Central memory CD8-positive, alpha-beta T cell (primary cell): ENCODE results near the gene HYAL3.
"Not testable (repeated sequence)": the region's sequence is repeated elsewhere in the genome, so short reads cannot be mapped to it uniquely, and the experiment has no call there.

Experiments used
- ATAC-seq: fragments of 150-1000 bp; cut with Tn5 transposase; replicated peaks from 2 replicates; pipeline ENCODE4 v1.10.0; 2022; ENCODE audit warnings: mild to moderate bottlenecking, moderate FRiP score, moderate number of reproducible peaks; ENCODE audit not compliant: poor library complexity, severe bottlenecking; ENCODE audit errors: extremely low read depth
- DNase-seq, 2 donors: peaks; one replicate each; pipeline ENCODE4 v3.0.0; 2021; ENCODE audit warnings: low spot score in 2 of 2
- H3K27ac Mint-ChIP-seq: one replicate; pipeline ENCODE4 v1.8.0; 2022; ENCODE audit warnings: low read depth, mild to moderate bottlenecking, moderate library complexity, mixed read lengths
- H3K27me3 Mint-ChIP-seq: one replicate; pipeline ENCODE4 v1.8.0; 2022; ENCODE audit warnings: mixed read lengths
- H3K36me3 Mint-ChIP-seq: one replicate; pipeline ENCODE4 v1.8.0; 2022; ENCODE audit warnings: mild to moderate bottlenecking, moderate library complexity, mixed read lengths; ENCODE audit not compliant: insufficient read depth
- H3K4me1 Mint-ChIP-seq: one replicate; pipeline ENCODE4 v1.8.0; 2022; ENCODE audit warnings: mixed read lengths
- H3K4me3 Mint-ChIP-seq: one replicate; pipeline ENCODE4 v1.8.0; 2022; ENCODE audit warnings: mild to moderate bottlenecking, moderate library complexity, mixed read lengths
- H3K9me3 Mint-ChIP-seq: one replicate; pipeline ENCODE4 v1.8.0; 2022; ENCODE audit warnings: mixed read lengths

The HYAL3 gene

DNA sequence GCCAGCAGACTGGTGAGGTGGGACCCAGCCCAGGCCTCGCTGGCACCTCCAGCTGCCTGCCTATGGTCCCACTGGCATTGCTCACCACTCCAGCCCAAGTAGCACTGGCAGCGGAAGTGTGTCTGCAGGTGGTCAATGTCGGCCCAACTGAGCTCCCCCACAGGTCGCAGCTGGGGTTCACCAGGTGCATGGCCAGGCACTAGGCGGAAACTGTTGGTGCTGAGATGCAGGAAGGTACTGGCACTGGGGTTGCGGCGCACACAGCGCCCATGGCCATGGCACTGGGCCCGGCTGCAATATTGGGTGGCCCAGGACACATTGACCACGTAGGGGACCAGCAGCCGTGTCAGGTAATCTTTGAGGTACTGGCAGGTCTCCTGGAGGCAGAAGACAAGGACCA lies 19.0 kb upstream of the HYAL3 start:
- ATAC-seq = no peak
- no peak overlapping the region for H3K27ac Mint-ChIP-seq
- H3K9me3 Mint-ChIP-seq = no peaks in the 10 kb centered on the region
- peaks cover 42% of the 10 kb centered on the region for H3K4me1 Mint-ChIP-seq
- H3K36me3 Mint-ChIP-seq = peaks cover 3% of the 10 kb centered on the region
- no peak for DNase-seq
- no peaks in the 10 kb centered on the region for H3K27me3 Mint-ChIP-seq
- peak overlapping the region; percentile 20 for H3K4me3 Mint-ChIP-seq

DNA sequence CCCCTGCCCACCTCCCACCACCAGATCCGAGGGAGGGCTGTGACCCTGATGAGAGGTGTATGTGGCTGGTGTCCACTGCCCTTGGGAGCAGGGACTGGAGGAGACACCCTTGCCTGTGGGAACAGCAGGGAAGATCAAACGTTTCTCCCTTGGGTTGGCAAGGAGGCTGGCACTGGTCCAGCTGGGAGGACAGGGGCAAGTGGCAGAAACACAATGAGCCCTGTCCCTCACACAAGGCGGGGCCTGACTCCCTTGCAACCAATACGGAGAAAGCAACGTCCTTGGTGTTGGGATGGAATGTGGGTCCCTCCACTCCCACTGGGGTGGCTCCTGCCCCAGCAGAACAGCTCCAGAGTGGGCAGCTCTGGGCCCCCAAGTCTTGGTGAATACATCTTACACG lies 18.1 kb upstream of the HYAL3 start:
- DNase-seq (no peak), ATAC-seq (no peak)
- no peaks in the 10 kb centered on the region for H3K9me3 Mint-ChIP-seq
- H3K27ac Mint-ChIP-seq = peak overlapping the region; percentile 94
- peaks cover 42% of the 10 kb centered on the region for H3K4me1 Mint-ChIP-seq
- H3K4me3 Mint-ChIP-seq = peak overlapping the region; percentile 80
- H3K27me3 Mint-ChIP-seq = no peaks in the 10 kb centered on the region
- H3K36me3 Mint-ChIP-seq = peaks cover 3% of the 10 kb centered on the region

DNA sequence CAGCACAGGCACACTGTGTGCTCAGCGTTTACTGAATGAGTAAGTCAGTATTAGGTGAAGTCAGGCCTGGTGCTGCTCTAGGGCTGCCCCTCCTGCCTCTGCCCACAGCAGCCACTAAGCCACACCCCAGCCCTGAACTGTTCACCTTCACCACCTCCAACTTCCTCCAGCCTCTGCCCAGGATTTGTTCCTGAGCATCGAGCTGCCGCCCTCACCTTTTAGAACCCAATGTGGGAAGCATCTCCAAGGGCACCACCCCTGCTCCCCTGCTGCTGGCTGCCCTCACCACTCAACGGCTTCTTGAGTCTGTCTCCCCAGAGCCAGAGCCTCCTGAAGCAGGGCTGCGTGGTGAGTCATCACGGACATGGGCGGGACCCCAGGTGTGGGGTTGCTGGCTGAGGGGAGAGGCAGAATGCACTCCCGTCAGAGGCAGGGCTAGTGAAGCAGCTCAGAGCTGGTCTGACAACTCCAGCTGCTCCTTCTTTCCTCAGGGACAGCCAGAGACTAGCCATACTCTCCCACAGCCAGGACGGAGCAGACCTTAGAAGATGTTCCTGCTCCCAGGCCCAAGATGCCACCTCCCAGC lies 17.5 kb upstream of the HYAL3 start:
- peak; percentile 55 to 70 for DNase-seq
- H3K36me3 Mint-ChIP-seq = peaks cover 3% of the 10 kb centered on the region
- no peaks in the 10 kb centered on the region for H3K9me3 Mint-ChIP-seq
- H3K27me3 Mint-ChIP-seq = no peaks in the 10 kb centered on the region
- peaks cover 42% of the 10 kb centered on the region for H3K4me1 Mint-ChIP-seq
- H3K4me3 Mint-ChIP-seq = peak overlapping the region; percentile 80
- ATAC-seq = peak; percentile 81
- peak overlapping the region; percentile 94 for H3K27ac Mint-ChIP-seq

DNA sequence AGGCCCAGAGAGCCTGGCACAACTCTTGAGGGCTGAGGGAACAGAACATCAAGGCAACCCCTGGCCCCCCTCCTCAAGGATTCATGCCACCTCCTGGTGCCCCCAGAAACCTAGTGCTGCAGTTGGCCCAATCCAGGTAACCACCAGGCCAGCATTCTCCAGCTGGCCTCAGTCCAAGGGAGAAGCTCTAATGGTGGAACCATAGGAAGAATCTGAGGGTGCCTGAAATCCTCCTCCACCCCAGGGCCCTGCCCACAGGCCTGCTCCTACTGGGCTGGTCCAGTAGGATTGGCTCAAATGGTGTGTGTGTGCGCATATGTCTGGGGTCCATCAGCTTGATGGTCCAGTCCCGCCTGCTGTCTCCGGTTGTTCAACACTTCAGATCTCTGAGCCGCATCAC lies 15.6 kb upstream of the HYAL3 start:
- Mint-ChIP-seq H3K9me3 (no peaks in the 10 kb centered on the region), H3K4me3 (no peak overlapping the region), H3K27me3 (no peaks in the 10 kb centered on the region), H3K4me1 (peaks cover 32% of the 10 kb centered on the region), H3K36me3 (peaks cover 3% of the 10 kb centered on the region), H3K27ac (no peak overlapping the region)
- DNase-seq (no peak), ATAC-seq (no peak)

DNA sequence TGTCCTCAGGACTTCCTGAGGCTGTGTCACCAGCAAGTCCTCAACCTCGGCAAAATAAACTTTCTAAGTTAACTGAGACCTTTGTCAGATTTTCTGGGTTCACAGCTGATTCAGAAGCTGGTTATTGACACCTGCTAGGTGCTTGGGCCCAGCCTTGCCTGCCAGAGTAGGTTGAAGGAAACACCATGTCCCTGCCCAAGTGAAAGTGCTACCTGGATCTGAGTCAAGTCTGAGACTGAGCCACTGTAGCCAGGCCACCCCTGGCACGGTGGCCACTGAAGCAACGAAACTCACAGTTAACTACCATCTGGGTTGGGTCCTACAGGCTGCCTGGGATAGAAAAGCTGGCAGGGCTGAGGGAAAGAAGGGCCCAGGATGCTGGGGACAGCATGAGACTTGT lies 15.1 kb upstream of the HYAL3 start:
- no peak overlapping the region for H3K4me3 Mint-ChIP-seq
- DNase-seq = no peak
- no peak overlapping the region for H3K27ac Mint-ChIP-seq
- peaks cover 29% of the 10 kb centered on the region for H3K4me1 Mint-ChIP-seq
- no peak for ATAC-seq
- no peaks in the 10 kb centered on the region for H3K9me3 Mint-ChIP-seq
- H3K36me3 Mint-ChIP-seq = peaks cover 5% of the 10 kb centered on the region
- no peaks in the 10 kb centered on the region for H3K27me3 Mint-ChIP-seq

DNA sequence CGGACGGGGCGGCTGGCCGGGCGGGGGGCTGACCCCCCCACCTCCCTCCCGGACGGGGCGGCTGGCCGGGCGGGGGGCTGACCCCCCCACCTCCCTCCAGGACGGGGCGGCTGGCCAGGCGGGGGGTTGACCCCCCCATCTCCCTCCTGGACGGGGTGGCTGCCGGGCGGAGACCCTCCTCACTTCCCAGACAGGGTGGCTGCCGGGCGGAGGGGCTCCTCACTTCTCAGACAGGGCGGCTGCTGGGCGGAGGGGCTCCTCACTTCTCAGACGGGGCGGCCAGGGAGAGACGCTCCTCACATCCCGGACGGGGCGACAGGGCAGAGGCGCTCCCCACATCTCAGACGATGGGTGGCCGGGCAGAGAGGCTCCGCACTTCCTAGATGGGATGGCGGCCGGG lies 12.8 kb upstream of the HYAL3 start:
- not testable (repeated sequence) for H3K27ac Mint-ChIP-seq, H3K4me3 Mint-ChIP-seq, DNase-seq, H3K27me3 Mint-ChIP-seq, ATAC-seq, H3K36me3 Mint-ChIP-seq, H3K9me3 Mint-ChIP-seq
- H3K4me1 Mint-ChIP-seq = peaks cover 17% of the 10 kb centered on the region

DNA sequence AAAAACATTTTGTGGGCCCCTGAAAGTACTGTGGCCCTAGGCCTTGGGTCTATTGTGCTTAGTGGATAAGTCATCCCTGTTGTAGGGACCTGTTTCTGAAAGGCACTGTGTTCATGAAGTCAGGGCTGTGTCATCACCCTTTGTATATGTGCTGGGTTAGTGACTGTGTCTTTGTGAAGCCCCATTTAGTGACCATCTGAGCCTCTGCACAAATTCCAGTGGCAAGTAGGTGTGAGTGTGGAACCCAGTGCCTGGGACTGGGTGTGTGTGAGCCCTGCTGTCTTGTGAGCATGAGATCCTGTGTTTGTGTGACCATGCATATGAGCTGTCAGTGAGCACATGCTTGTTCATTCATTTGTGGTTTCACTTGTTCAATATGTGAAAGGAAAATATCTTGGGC lies 5.4 kb upstream of the HYAL3 start:
- no peaks in the 10 kb centered on the region for H3K27me3 Mint-ChIP-seq
- DNase-seq (no peak), ATAC-seq (no peak)
- H3K27ac Mint-ChIP-seq = no peak overlapping the region
- peaks cover 15% of the 10 kb centered on the region for H3K4me1 Mint-ChIP-seq
- H3K9me3 Mint-ChIP-seq = no peaks in the 10 kb centered on the region
- H3K36me3 Mint-ChIP-seq = peaks cover 4% of the 10 kb centered on the region
- no peak overlapping the region for H3K4me3 Mint-ChIP-seq

DNA sequence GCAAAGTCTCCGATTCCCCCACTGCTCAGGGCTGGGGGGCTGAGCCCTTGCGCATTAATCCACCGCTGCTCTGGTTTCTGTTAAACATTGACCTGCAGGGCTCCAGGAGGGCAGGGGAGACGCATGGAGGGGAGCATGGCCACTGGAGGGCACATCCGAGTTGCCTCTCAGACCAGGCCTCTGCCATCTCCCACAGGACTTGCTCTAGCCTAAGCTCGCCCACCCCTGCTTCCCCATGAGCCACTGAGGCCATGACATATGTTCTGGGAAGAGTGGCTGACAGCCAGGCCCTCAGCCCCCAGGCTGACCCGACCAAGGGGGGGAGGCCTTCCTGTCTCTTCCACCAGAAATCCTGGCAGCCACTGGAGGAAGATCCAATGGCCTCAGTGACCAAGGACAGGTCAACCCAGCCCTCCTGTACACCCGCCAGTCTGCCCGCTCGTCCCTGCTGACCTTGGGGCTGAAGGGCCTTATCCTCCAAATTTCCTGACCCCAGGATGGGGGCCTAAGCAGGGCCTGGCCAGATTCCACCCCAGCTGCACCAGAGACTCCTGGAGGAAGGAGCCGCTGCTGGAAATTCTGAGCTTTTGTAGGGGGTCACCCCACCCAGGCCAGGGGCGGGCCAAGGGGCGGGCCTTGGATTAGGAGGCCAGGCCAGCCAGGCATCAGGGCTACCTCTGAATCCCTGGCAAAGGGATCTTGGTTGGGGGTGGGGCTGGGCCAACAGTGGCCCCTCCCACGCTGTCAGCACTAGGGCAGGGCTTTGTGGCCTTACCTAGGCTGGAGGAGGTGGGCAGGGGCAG lies 4.0 kb upstream of the HYAL3 start, which contains the start of gene HYAL1:
HYAL1 (minus strand) TSS at position 562 of the 803 bp plus-strand sequence. CDS start 618 bp downstream, outside the sequence.
- no peak for DNase-seq
- Mint-ChIP-seq H3K27me3 (no peaks in the 10 kb centered on the region), H3K4me3 (no peak within 1 kb of the TSS), H3K4me1 (peaks cover 24% of the 10 kb centered on the region), H3K27ac (no peak within 1 kb of the TSS), H3K36me3 (peaks cover 4% of the 10 kb centered on the region), H3K9me3 (no peaks in the 10 kb centered on the region)
- no peak for ATAC-seq

DNA sequence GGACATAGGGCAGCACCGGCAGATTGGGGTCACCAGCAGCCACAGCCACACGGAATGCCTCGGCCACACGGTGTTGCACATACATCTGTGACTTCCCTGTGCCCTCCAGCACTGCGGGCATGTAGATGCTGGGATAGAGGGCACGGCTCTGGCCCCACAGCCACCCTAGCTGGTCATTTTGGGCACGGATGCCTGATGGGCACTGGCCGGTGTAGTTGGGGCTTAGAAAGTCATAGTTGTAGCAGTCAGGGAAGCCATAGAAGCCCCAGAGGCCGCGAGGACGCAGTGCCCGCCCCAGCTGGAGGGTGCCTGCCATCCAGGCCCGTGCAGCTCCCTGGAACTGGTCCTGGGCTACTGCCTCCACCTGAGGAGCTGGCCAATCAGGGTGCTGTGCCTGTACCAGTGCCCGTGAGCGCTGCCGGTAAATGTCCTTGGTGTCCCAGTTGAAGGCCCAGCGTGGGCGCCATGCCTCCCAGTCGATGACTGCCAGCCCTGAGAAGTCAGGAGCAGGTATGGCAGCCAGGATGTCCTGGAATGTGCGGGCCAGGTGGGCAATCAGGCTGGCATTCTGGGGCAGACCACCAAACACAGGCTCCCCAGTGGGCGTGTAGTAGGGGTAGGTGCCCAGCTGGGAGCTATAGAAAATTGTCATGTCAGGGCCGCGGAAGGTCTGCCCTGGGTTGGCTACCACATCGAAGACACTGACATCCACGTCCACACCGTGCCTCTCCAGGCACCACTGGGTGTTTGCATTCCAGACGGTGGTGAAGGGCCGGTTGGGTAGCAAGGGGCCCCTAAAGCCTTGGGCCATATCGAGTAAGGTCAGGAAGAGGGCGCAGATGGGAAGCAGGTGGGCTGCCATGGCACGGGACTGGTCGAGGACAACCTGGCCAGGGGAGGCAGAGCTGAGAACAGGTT lies 3.1 kb upstream of the HYAL3 start:
- DNase-seq (no peak), ATAC-seq (no peak)
- H3K27ac Mint-ChIP-seq = no peak overlapping the region
- H3K36me3 Mint-ChIP-seq = peaks cover 4% of the 10 kb centered on the region
- H3K4me3 Mint-ChIP-seq = no peak overlapping the region
- H3K27me3 Mint-ChIP-seq = no peaks in the 10 kb centered on the region
- no peaks in the 10 kb centered on the region for H3K9me3 Mint-ChIP-seq
- H3K4me1 Mint-ChIP-seq = peaks cover 26% of the 10 kb centered on the region

DNA sequence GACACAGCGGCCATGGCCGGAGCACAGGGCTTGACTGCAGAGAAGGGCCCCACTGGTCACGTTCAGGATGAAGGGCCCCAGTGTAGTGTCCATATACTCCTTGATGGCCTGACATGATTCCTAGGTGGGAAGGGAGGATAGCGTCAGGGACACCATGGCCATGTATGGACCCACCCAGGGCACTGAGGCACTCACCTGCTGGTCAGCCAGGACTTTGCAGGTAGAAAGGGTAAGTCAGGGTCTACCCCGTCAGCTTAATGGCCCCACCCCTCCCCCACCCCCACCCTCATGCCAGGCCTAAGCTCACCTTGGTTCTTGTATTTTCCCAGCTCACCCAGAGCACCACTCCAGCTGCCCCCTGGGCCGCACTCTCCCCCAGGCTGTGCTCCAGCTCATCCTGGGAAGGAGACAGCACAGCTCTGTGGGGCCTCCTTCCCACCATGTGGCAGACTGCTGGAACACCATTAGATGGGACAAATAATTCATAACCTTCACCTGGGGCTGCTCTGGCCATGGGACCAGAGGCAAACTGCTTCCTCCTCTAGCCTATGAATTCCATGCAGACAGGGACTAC lies 1.6 kb upstream of the HYAL3 start:
- H3K27ac Mint-ChIP-seq = peak overlapping the region; percentile 96
- peaks cover 26% of the 10 kb centered on the region for H3K4me1 Mint-ChIP-seq
- DNase-seq = no peak
- H3K27me3 Mint-ChIP-seq = no peaks in the 10 kb centered on the region
- H3K9me3 Mint-ChIP-seq = no peaks in the 10 kb centered on the region
- ATAC-seq = no peak
- H3K4me3 Mint-ChIP-seq = peak overlapping the region; percentile 92
- peaks cover 4% of the 10 kb centered on the region for H3K36me3 Mint-ChIP-seq

DNA sequence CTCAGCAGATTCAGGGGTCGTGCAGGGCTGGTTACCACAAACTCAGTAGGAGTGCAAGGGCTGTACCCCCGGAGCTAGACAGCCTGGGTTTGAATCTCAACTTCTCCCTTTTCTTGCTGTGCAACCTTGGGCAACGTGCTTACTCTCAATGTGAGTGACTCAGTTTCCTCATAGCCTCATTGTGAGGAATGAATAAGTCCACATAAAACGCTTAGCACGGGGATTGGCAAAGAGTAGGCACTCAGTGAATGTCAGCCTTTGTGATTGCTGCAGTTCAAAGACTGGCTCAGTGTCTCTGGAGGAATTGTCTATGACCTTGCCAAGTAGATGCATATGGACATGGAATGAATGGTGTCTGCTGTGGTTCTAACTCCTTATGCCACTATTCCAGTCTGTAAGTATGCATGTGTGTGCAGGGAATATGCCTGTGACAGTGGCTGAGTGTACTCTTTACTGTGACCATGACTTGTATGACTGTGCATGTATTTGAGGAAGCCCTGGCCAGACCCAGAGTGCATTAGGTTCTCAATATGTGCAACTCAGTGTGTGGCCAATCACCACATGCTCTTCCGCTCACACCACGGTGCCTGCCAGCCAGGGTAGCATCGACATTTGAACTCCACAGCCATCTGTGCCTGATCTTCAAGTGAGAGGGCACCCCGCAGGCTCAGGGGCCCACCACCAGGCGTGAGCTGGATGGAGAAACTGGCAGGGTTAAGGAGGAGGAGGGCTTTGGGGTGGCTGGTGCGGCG lies 900 bp upstream of the HYAL3 start:
- Mint-ChIP-seq H3K36me3 (peaks cover 4% of the 10 kb centered on the region), H3K4me3 (peak overlapping the region; percentile 92), H3K27ac (peak overlapping the region; percentile 96), H3K9me3 (no peaks in the 10 kb centered on the region), H3K27me3 (no peaks in the 10 kb centered on the region), H3K4me1 (peaks cover 26% of the 10 kb centered on the region)
- DNase-seq (no peak), ATAC-seq (no peak)

DNA sequence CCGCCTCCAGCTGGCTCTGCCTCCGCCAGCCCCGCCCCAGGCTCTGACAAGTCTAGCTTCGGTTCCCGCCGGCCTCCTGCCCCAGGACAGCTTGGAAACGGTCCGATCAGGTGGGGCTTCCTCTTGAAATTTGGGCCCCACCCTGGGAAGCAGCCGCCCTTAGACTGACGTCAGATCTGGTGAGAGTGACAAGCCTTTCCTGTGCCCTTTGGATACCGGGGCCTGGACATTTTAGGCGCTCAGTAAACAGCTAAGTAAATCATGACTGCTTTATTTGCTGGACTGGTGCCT lies 378 bp upstream of the HYAL3 start:
- no peak for DNase-seq
- no peaks in the 10 kb centered on the region for H3K27me3 Mint-ChIP-seq
- peak overlapping the region; percentile 96 for H3K27ac Mint-ChIP-seq
- peak overlapping the region; percentile 92 for H3K4me3 Mint-ChIP-seq
- no peak for ATAC-seq
- peaks cover 26% of the 10 kb centered on the region for H3K4me1 Mint-ChIP-seq
- no peaks in the 10 kb centered on the region for H3K9me3 Mint-ChIP-seq
- peaks cover 4% of the 10 kb centered on the region for H3K36me3 Mint-ChIP-seq
